Neuron (in vitro differentiated cells): ENCODE measurements around the gene GNMT.

ENCODE experiments used
- H2AFZ ChIP-seq: one replicate; pipeline ENCODE4 v1.6.1; 2013; ENCODE audit warnings: low read depth, mild to moderate bottlenecking, inconsistent platforms, low read length, moderate library complexity
- H3K27me3 ChIP-seq: one replicate; pipeline ENCODE4 v1.6.1; 2013; ENCODE audit warnings: low read length; ENCODE audit not compliant: insufficient read depth
- H3K36me3 ChIP-seq: one replicate; pipeline ENCODE4 v1.6.1; 2013; ENCODE audit warnings: low read length; ENCODE audit not compliant: insufficient read depth
- H3K4me1 ChIP-seq: one replicate; pipeline ENCODE4 v1.6.1; 2013; ENCODE audit warnings: low read length; ENCODE audit not compliant: insufficient read depth
- H3K4me3 ChIP-seq: 2 replicates; pipeline ENCODE4 v1.5.1; 2013; ENCODE audit warnings: mild to moderate bottlenecking, low read length, moderate library complexity
- H3K9me3 ChIP-seq: one replicate; pipeline ENCODE4 v1.6.1; 2013; ENCODE audit warnings: low read length

The GNMT gene

DNA sequence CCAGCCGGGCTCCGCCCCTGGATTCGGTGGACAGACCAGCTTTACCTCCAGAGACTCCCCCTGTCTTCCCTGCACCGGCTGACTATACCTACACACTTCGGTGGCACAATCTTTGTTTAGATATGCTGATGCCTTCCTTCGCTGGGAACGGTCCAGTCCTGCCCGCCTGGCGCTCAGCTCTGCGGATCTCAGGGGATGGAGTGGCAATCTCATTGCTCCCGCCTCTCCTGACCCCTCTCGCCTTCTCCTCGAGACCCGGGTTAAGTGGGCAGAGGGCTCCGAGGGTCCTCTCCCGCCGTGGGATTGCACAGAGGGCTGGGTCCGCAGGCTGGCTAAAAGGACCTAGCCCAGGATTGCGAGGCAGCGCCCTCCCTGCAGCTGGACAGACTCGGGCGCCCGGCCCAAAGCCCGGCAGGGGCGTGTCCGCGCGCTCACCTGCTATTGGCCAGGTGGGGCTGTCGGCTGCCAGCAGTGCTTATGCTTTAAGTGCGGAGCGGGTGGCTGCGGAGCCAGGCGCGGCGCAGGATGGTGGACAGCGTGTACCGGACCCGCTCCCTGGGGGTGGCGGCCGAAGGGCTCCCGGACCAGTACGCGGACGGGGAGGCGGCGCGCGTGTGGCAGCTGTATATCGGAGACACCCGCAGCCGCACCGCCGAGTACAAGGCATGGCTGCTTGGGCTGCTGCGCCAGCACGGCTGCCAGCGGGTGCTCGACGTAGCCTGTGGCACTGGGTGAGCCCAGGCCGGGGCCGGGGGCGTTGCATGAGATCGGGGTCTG, at the start of gene GNMT:
GNMT (plus strand) TSS at position 512 of the 777 bp plus-strand sequence; CDS start at position 526, 14 bp downstream.
- no peak within 1 kb of the TSS for H3K4me3 ChIP-seq
- H3K27me3 ChIP-seq, result no peaks in the 10 kb centered on the region
- H3K4me1 ChIP-seq, result no peaks in the 10 kb centered on the region
- H2AFZ ChIP-seq, result no peak within 1 kb of the TSS
- no peaks in the 10 kb centered on the region for H3K9me3 ChIP-seq
- peaks cover 18% of the 10 kb centered on the region for H3K36me3 ChIP-seq

DNA sequence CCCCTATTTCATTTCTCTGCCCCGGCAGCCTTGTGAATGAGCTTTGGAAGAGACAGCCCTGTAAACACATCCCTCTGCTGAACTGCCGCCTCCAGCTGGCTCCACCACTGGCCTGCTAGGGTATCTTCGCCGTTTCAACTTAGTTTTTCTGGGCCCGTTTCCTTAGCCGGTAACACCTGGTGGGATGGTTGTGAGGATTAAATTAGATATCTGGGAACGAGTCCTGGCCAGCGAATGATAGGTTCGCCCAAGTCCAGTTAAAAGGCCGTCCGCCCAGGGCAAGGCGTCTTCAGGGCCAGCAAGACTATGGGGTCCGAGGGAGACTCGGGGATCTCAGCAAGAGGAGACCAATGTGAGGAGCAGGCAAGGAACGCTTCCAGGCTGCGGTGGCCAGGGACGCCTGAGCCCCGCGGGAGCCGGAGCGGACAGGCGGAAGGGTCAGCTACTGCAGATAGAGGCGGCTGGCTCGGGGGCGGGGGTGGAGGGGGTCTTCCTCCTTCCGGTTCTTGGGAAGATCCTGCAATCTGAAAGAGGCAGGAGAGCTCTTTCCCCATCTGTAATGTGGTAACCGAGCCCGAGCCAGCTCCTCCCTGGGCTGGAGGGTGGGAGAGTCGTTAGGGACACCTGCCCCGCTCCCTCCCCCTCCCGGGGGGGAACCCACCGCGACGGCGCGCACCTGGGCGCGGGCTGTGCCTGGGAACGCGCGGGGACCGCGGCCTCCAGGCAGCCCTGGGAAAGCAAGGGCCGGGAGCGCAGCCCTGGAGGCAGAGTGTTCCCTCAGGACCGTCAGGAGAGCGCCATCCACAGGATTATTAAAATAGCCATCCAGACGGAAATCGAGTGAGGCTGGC, 49.2 kb upstream of the GNMT start:
- H3K27me3 ChIP-seq, result no peaks in the 10 kb centered on the region
- H3K4me3 ChIP-seq, result no peak overlapping the region
- H3K4me1 ChIP-seq, result no peaks in the 10 kb centered on the region
- no peaks in the 10 kb centered on the region for H3K9me3 ChIP-seq
- H2AFZ ChIP-seq, result no peak overlapping the region
- H3K36me3 ChIP-seq, result no peaks in the 10 kb centered on the region

DNA sequence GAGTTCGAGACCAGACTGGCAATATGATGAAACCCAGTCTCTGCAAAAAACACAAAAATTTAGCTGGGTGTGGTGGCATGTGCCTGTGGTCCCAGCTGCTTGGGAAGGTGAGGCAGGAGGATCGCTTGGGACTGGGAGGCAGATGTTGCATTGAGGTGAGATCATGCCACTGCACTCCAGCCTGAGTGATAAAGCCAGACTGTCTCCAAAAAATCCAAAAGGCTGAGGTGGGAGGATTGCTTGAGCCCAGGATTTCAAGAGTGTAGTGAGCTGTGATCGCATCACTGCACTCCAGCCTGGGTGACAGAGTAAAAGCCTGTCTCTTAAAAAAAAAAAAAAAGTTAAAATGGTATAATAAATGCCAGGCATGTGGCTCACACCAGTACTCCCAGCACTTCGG, 46.0 kb upstream of the GNMT start:
- no peaks in the 10 kb centered on the region for H3K27me3 ChIP-seq

DNA sequence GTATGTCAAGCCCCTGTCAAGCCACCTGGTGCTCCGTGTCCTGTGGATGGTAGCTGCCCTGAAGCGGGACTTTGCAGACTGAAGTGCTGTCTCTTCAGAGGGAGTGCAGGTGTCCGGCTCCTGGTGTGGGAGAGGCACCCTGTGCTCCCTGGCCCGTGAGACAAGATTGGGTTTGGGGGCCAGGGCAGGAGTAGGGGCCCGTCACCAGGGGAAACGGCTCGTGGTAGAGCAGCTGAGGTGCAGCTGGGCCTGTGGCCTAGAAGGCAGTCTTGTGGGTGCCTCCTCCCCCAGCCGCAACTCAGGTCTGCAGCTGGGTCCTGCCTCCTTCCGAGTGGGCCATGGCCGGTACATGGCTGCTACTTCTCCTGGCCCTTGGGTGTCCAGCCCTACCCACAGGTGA, 44.8 kb upstream of the GNMT start, which contains the start of gene PTCRA:
PTCRA (plus strand) TSS at position 322 of the 400 bp plus-strand sequence; CDS start at position 339, 17 bp downstream.
- Histone ChIP-seq H3K36me3 (no peaks in the 10 kb centered on the region), H3K27me3 (no peaks in the 10 kb centered on the region), H3K9me3 (no peaks in the 10 kb centered on the region), H2AFZ (no peak within 1 kb of the TSS), H3K4me1 (no peaks in the 10 kb centered on the region), H3K4me3 (no peak within 1 kb of the TSS)

More for the DNA sequence above, 46.0 kb upstream of the GNMT start:
- Histone ChIP-seq H2AFZ (no peak overlapping the region), H3K9me3 (no peaks in the 10 kb centered on the region), H3K4me1 (no peaks in the 10 kb centered on the region), H3K4me3 (no peak overlapping the region), H3K36me3 (no peaks in the 10 kb centered on the region)

DNA sequence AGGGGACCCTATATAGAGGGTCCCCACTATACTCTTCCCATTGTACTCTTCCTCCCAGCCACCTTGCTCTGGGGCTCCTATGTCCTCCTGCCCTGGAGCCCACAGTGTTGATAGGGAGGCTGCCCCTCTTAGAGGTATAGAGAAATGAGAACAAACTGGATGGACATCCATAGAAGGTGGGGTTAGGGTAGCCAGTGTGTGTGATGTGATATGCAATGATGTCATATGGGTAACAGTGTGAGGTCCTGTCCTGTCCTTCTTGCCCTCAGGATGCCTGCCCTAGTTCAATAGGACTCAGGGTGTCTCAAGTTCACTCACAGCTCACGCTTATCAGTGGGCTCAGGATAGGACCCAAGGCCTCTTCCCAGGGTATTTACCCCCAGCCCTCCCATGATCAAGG, 44.3 kb upstream of the GNMT start:
- H3K4me1 ChIP-seq, result no peaks in the 10 kb centered on the region
- H2AFZ ChIP-seq, result no peak overlapping the region
- H3K27me3 ChIP-seq, result no peaks in the 10 kb centered on the region
- no peaks in the 10 kb centered on the region for H3K9me3 ChIP-seq
- no peak overlapping the region for H3K4me3 ChIP-seq
- no peaks in the 10 kb centered on the region for H3K36me3 ChIP-seq

DNA sequence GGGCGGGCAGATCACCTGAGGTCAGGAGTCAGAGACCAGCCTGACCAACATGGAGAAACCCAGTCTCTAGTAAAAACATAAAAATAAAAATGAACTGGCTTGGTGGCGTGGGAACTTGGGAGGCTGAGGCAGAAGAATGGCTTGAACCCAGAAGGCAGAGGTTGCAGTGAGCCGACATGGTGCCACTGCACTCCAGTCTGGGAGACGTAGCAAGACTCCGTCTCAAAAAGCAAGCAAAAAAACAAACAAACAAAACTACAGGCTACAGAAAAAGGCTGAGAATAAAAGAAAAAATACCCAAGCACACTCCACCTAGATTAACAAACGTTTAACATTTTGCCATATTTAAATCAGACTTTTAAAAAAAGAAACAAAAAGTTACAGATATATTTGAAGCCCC, 38.8 kb upstream of the GNMT start:
- Histone ChIP-seq H3K4me3 (no peak overlapping the region), H3K27me3 (no peaks in the 10 kb centered on the region), H3K36me3 (no peaks in the 10 kb centered on the region), H2AFZ (no peak overlapping the region), H3K4me1 (no peaks in the 10 kb centered on the region), H3K9me3 (no peaks in the 10 kb centered on the region)

DNA sequence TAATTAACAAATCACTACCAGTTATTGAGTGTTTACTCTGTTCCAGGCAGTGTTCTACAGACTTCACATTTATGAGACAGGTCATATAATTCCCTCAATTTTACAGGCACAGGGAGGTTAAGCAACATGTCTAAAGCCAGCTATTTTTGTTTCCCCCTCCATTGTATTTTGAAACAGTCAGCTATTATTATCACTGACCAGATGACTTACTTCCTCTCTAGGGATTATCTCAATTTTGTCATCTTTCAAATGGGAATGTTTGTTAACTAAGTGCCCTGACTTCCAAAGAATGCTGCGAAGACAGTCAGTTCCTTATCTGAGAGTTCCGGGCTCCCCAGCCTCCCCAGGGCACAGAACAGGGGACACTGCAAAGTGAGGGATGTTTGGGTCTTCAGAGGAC, 36.9 kb upstream of the GNMT start:
- no peaks in the 10 kb centered on the region for H3K27me3 ChIP-seq
- peaks cover 3% of the 10 kb centered on the region for H3K4me1 ChIP-seq
- H3K9me3 ChIP-seq, result no peaks in the 10 kb centered on the region
- H3K4me3 ChIP-seq, result no peak overlapping the region
- H3K36me3 ChIP-seq, result no peaks in the 10 kb centered on the region
- no peak overlapping the region for H2AFZ ChIP-seq

DNA sequence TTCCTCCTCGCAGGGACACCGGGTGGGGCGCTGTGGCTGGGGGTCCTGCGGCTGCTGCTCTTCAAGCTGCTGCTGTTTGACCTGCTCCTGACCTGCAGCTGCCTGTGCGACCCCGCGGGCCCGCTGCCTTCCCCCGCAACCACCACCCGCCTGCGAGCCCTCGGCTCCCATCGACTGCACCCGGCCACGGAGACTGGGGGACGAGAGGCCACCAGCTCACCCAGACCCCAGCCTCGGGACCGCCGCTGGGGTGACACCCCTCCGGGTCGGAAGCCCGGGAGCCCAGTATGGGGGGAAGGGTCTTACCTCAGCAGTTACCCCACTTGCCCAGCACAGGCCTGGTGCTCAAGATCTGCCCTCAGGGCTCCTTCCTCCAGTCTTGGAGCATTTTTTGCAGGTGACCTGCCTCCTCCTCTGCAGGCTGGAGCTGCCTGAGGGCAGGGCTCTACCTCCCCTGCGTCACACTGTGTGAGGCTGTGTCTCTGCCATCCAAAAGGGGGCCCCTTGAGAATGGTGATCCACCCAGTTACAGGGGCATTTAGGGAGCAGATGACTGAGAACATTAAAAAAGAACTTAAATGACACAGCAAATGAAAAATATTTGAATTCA, 35.2 kb upstream of the GNMT start:
- Histone ChIP-seq H2AFZ (no peak overlapping the region), H3K9me3 (no peaks in the 10 kb centered on the region), H3K27me3 (no peaks in the 10 kb centered on the region), H3K36me3 (no peaks in the 10 kb centered on the region), H3K4me1 (peaks cover 3% of the 10 kb centered on the region), H3K4me3 (no peak overlapping the region)

DNA sequence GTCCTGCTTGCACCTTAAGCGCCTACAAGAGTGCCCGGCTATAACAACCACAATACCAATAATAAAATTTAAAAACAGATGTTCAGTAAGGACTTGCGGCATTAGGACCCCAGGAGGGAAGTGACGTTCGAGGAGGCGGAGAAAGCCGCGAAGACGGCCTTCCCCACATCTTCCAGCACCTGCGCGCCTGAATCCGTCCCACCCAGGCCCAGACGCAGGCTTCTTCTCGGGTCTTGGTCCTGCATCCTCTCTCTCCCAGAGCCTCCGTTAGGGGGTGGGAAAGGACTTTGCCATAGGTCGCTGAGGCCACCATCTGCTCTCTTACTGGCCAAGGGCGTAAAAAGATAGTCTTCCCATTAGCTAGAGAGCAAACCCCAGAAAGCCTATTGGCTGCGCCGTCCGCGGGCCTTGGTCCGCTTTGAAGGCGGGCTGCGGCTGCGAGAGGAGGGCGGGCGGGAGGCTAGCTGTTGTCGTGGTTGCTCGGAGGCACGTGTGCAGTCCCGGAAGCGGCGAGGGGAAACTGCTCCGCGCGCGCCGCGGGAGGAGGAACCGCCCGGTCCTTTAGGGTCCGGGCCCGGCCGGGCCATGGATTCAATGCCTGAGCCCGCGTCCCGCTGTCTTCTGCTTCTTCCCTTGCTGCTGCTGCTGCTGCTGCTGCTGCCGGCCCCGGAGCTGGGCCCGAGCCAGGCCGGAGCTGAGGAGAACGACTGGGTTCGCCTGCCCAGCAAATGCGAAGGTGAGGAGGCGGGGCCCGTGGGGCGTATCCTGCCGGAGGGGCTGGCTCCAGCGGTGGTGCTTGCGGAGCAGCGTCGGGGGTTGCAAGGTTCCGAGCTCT, 31.4 kb upstream of the GNMT start, which contains the start of gene CNPY3:
CNPY3 (plus strand) TSS at position 495 of the 835 bp plus-strand sequence; CDS start at position 586, 91 bp downstream.
- Histone ChIP-seq H3K4me1 (peaks cover 19% of the 10 kb centered on the region), H3K27me3 (no peaks in the 10 kb centered on the region), H2AFZ (peak within 1 kb of the TSS; percentile 35), H3K4me3 (peak within 1 kb of the TSS; percentile 59), H3K9me3 (no peaks in the 10 kb centered on the region), H3K36me3 (peaks cover 12% of the 10 kb centered on the region)

DNA sequence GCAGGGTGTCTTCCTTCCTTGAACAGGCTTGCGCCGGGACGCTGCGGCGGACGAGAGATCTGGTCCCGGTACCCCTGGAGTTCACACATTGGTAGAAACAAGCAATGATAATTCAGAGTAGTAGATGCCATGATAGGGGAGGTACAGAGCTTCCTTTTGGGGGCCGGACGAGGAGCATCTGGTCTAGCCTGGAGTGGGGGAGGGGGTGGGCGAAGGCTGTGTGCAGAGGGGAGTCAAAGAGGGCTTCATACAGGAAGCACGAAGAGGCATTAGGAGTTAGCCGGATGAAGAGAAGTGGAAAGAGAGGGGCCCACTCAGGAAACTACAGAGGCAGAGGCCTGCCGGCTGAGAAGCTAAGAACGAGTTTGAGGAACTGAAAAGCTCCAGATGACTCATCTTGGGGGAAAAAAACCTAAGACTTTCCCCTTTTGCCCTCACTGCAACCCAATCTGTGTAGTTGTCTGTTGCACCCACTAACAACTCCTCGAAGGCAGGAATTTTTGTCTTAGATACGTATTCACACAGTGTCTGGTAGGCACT, 30.7 kb upstream of the GNMT start:
- Histone ChIP-seq H2AFZ (peak overlapping the region; percentile 35), H3K27me3 (no peaks in the 10 kb centered on the region)

DNA sequence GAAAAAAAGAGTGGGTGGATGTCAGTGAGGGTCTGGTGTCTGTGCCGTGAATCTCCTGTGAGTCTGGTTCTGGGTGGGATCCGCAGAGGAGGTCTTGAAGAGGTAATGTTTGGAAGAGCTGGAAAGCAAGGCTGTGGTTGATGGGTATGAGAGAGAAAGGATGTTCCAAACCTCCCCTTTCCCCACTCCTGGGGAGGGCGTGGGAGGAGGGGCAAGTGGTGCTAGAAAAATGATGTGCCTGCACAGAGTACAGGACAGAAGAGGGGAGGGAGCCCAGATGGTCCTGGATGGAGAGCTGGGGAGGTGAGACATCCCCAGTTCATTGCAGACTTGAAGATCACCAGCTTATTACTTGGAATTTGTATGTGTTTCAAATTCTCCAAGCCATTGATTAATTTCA, 28.1 kb upstream of the GNMT start:
- H3K4me3 ChIP-seq, result no peak overlapping the region
- no peaks in the 10 kb centered on the region for H3K27me3 ChIP-seq
- H3K36me3 ChIP-seq, result peaks cover 35% of the 10 kb centered on the region
- no peak overlapping the region for H2AFZ ChIP-seq
- H3K4me1 ChIP-seq, result peaks cover 19% of the 10 kb centered on the region
- no peaks in the 10 kb centered on the region for H3K9me3 ChIP-seq

More for the DNA sequence above, 30.7 kb upstream of the GNMT start:
- Histone ChIP-seq H3K9me3 (no peaks in the 10 kb centered on the region), H3K36me3 (peaks cover 16% of the 10 kb centered on the region), H3K4me1 (peaks cover 19% of the 10 kb centered on the region), H3K4me3 (peak overlapping the region; percentile 59)

DNA sequence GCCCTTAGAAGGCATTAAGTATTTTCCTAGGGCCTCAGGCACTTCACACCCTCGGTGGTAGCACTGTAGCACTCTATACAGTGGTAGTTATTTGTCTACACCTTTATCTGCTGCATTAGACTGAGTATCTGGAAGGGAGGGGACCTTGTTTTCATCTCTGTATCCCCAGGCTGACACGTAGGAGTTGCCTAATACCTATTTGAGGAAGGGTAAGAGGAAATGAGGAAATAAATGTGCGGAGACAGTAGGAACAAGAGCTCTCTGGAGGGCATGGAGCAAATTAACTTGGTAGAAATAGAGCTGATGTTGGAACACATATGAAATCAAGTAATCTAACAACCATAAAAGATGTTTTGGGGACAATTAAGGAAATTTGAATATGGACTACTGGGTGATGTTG, 27.3 kb upstream of the GNMT start:
- Histone ChIP-seq H2AFZ (no peak overlapping the region), H3K36me3 (peaks cover 42% of the 10 kb centered on the region), H3K4me3 (no peak overlapping the region), H3K27me3 (no peaks in the 10 kb centered on the region), H3K4me1 (peaks cover 19% of the 10 kb centered on the region), H3K9me3 (no peaks in the 10 kb centered on the region)
